ENCODE measurements around the gene PLA2G4B.

DNA sequence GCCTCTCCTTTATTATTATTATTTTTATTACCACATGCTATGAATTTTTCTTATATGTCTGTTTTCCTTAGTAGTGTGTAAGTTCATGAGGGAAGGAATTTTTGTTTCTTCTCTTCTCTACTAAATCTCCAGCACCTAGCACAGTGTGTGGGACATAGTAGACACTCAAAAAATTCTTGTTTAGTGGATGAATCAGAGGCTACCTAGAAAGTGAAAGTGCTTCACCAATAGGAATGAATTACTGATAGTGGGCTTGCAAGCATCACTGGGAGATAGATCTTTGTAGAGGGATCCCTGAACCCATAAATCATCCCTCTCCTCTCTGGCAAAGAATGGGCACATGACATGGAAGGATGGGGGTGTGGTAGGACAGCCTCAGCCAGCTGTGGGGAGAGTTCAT is 46.7 kb downstream of the PLA2G4B start:
- TF ChIP-seq CTCF (IDR thresholded peaks at IDR 0.05): no peak
- no peak for TF ChIP-seq POLR2A (IDR thresholded peaks at IDR 0.05)

Data from tibial nerve (tissue), 3 donors.